ENCODE measurements around the gene MCL1.
"Not testable (repeated sequence)": the region's sequence is repeated elsewhere in the genome, so short reads cannot be mapped to it uniquely, and the experiment has no call there.

The MCL1 gene

GRCh38 chr1:150602372-150602771 is 23.0 kb upstream of the MCL1 start:
- not testable (repeated sequence) for DNase-seq

GRCh38 chr1:150601540-150601939 is 22.1 kb upstream of the MCL1 start:
- no peak for DNase-seq

- not testable (repeated sequence) for DNase-seq
Observed at GRCh38 chr1:150598346-150598745, 18.9 kb upstream of the MCL1 start.

- DNase-seq, result no peak
Observed at GRCh38 chr1:150596976-150597375, 17.6 kb upstream of the MCL1 start.

- no peak for DNase-seq
Observed at GRCh38 chr1:150596095-150596892, 16.9 kb upstream of the MCL1 start.

GRCh38 chr1:150582371-150582770 is 3.0 kb upstream of the MCL1 start:
- peak in 1 of 4 experiments; percentile 7 for DNase-seq

- DNase-seq, result not testable (repeated sequence)
Observed at GRCh38 chr1:150581962-150582361, 2.6 kb upstream of the MCL1 start.

GRCh38 chr1:150581437-150581836 is 2.0 kb upstream of the MCL1 start:
- not testable (repeated sequence) for DNase-seq

GRCh38 chr1:150580966-150581365 is 1.6 kb upstream of the MCL1 start:
- DNase-seq, result not testable (repeated sequence)

GRCh38 chr1:150579945-150580642 is 684 bp upstream of the MCL1 start:
- no peak for DNase-seq

- DNase-seq, result peak; percentile 71 to 88 (median 77)
Observed at GRCh38 chr1:150578272-150579109, 919 bp downstream of the MCL1 start.

- peak in 1 of 4 experiments; percentile 36 for DNase-seq
Observed at GRCh38 chr1:150577557-150578271, 1.7 kb downstream of the MCL1 start.

GRCh38 chr1:150576794-150577556 is 2.4 kb downstream of the MCL1 start:
- DNase-seq, result no peak

GRCh38 chr1:150576367-150576711 is 3.1 kb downstream of the MCL1 start:
- DNase-seq, result no peak

- DNase-seq, result peak in 1 of 4 experiments; percentile 37
Observed at GRCh38 chr1:150575518-150576366, 3.7 kb downstream of the MCL1 start.

GRCh38 chr1:150575072-150575489 is 4.3 kb downstream of the MCL1 start:
- peak in 1 of 4 experiments; percentile 50 for DNase-seq

- no peak for DNase-seq
Observed at GRCh38 chr1:150574260-150575071, 4.9 kb downstream of the MCL1 start.

GRCh38 chr1:150573648-150574071 is 5.8 kb downstream of the MCL1 start:
- DNase-seq, result not testable (repeated sequence)

- DNase-seq, result no peak
Observed at GRCh38 chr1:150572918-150573647, 6.3 kb downstream of the MCL1 start.
